Measurements from ENCODE around the gene SLC45A3.

SLC45A3 gene

DNA sequence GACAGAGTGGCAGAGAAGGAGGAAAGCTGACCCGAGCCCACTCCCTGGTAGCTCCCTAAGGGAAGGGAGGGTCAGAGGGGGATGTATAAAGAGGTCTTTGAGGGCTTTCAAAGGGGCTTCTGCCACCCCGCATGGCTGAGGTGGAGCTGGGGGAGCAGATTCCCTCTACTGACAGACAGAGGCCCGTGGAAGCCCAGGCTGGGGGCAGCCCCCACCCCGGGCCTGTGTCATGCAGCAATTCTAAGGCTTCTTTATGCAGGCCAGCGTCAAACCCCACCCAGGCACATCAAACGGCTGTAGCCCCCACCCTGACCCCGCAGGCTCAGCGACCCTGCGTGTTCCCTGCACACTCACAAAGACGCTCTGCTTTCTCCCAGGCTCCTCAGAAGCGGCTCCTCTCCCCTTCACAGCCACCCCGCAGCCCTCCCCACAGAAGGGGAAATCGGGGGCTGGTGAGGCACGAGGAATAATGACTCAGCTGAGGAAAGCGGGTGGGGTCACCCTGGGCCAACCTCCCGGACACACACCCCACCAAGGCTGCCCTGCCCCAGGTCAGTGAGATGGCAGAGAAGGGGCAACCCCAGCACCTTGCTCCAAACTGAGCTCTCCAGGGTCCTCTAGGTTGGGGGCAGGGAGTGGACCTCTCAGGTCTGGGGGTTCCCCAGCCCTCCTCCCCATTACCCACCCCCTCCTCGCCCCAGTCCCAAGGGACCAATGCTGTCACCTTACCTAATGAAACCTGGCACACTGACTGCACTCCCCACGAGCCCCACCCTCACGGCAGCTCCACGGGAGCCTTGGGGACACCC is 10.8 kb downstream of the SLC45A3 start:
- H3K4me3 ChIP-seq (ENCODE audit: low read length): no peak overlapping the region
- TF ChIP-seq, protein P1, sequence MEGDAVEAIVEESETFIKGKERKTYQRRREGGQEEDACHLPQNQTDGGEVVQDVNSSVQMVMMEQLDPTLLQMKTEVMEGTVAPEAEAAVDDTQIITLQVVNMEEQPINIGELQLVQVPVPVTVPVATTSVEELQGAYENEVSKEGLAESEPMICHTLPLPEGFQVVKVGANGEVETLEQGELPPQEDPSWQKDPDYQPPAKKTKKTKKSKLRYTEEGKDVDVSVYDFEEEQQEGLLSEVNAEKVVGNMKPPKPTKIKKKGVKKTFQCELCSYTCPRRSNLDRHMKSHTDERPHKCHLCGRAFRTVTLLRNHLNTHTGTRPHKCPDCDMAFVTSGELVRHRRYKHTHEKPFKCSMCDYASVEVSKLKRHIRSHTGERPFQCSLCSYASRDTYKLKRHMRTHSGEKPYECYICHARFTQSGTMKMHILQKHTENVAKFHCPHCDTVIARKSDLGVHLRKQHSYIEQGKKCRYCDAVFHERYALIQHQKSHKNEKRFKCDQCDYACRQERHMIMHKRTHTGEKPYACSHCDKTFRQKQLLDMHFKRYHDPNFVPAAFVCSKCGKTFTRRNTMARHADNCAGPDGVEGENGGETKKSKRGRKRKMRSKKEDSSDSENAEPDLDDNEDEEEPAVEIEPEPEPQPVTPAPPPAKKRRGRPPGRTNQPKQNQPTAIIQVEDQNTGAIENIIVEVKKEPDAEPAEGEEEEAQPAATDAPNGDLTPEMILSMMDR (conservative IDR thresholded peaks at IDR 0.05; ENCODE audit: low read depth, low read length): no peak
- DNase-seq (ENCODE audit: low read depth): no peak

DNA sequence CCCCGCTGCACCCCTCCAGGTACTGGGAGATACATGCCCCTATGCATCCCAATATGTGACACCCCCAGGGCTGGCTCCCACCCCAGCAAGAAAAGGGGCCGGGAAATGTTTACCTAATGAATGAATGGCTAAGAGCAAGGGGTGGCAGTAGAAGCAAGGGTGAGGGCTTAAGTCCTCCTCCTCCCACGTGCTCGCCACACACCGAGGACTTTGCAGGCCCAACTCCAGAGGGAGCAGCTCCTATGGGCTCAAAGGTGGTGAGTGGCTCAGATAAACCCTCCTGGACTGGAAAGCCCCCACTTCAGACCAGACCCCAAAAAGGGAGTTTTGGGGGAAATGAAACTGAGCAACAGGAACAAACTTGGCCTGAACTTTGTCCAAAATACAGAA is 11.4 kb downstream of the SLC45A3 start:
- TF ChIP-seq, protein P1 (conservative IDR thresholded peaks at IDR 0.05; ENCODE audit: low read depth, low read length): peak; percentile 32
- no peak for DNase-seq (ENCODE audit: low read depth)
- no peak overlapping the region for H3K4me3 ChIP-seq (ENCODE audit: low read length)

DNA sequence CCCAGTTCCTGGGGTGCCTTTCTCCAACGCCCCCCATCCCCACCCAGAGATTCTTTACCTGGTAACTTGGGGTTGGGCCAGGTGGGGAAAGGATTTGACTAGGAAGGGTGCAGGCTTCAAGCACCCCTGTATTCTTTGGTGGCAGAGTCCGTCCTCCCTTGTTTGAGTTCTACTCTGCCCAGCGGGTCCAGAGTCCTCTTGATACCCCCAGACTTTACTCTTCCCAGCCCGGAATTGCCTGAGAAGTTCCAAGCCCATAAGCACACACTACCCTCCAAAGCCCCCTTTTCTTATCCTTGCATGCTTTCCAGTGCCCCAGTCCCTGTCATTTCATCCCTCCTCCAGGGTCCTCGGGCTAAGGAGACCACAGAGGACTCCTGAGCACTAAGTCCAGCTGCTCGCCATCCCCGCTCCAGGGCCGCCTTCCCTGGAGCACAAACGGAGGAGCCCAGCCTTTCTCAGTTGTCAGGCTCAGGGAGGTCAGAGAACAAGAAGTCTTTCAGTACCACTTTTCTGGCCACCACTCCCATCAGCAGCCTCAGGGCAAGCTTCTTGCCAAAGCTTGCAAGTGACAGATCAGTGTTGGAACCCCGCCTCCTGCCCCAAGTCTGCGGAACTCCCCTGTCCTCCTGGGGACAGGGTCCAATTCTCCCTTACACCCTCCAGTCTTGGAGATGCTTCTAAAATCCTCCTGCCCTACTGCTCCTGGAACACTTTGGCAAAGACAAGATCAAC is 12.2 kb downstream of the SLC45A3 start:
- no peak for DNase-seq (ENCODE audit: low read depth)
- H3K4me3 ChIP-seq (ENCODE audit: low read length): no peak overlapping the region
- TF ChIP-seq, protein P1 (conservative IDR thresholded peaks at IDR 0.05; ENCODE audit: low read depth, low read length): no peak

DNA sequence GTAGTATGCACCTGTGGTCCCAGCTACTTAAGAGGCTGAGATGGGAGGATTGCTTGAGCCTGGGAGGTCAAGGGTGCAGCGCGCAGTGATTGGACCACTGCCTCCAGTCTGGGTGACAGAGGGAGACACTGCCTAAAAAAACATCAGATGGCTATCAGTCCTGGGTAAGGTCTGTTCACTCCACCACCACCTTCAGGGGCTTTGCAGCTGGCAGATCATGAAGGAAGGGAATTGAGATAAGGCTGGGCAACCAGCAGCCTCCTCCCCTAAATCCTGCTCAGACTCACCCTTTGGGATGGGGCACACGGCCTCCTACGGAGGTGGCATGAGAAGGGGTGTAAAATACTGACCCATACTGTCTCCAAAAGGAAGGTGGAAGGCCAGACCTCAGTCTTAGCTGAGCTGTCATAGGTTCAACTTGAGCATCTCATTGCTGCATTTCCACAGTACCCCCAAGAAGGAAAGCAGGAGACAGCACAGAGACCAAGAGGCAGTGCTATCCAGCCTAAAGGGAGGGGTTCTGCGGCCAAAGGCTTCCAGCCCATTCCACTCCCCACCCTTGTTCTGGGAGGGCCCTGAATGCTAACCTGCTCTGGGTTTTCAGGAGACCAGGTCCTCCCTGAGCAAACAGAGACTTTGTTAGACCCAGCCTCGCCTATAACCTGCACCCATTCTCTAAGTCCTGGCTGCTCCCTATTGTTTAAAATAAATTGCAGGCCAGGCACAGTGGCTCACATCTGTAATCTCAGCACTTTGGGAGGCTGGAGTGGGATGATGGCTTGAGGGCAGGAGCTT is 13.7 kb downstream of the SLC45A3 start:
- TF ChIP-seq, protein P1 (conservative IDR thresholded peaks at IDR 0.05; ENCODE audit: low read depth, low read length): no peak
- no peak overlapping the region for H3K4me3 ChIP-seq (ENCODE audit: low read length)
- DNase-seq (ENCODE audit: low read depth): no peak

DNA sequence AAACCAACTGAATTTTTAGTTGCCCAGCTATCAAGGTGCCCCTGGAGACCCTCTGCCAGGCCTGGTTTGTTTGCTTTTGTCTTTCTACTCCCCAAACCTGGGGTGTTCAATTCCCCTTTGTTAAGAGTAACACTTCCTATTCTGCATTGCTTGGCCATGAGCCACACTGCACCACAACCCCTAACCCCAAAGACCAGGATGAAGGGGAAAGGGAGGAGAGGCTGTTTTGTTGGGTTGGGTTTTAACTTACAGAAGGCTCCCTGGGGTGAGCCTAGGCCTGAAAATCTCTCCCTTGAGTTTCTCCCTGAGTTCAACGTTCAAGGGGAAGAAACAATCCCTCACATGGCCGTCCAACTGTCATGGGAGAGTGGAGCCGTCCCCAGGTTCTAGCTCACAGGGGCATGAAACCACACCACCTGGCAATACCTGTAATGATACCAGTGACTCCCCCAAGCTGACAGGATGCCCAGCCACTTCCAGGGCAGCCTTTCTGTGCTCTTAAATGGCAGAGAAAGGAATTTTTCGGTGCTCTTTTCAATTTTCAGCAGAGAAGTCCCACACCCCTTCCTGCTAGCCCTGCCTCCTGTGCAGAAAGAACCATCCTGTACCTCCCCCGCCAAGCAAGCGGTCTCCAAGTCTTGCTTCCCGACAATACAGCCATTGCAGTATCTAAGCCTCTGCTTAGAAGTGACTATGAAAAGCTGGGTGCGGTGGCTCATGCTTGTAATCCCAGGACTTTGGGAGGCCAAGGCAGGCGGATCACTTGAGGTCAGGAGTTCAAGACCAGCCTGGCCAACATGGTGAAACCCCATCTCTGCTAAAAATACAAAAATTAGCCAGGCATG is 14.9 kb downstream of the SLC45A3 start:
- H3K4me3 ChIP-seq (ENCODE audit: low read length): no peak overlapping the region
- DNase-seq (ENCODE audit: low read depth): no peak
- TF ChIP-seq, protein P1 (conservative IDR thresholded peaks at IDR 0.05; ENCODE audit: low read depth, low read length): no peak

DNA sequence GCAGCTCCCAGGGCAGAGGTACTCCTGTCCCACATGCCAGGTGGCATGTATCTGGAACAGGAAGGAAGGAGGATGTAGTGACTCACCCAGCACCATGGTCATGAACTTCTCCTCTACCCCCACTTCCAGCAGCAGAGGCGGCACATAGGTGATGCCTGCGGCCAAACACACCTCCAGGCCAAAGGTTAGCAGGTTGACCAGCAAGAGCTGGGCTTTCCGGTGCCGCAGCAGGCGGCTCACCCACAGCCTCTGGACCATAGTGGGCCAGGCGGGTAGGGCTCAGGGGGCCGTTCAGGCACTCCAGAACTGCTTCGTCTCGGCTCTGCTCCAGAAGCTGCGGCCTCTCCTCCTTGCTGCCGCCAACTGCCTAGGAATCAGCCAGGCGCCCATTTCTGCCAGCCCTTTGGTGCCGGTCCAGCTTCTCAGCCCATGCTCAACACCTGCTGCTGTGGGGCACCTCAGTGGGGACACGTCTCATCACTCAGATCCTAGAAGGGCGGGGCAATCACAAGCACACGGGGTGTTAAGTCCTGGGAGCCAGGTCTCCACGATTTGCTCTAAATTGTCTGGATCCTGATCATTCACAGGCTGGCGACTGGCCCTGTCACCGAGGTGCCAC is 15.8 kb downstream of the SLC45A3 start:
- H3K4me3 ChIP-seq (ENCODE audit: low read length): no peak overlapping the region
- DNase-seq (ENCODE audit: low read depth): no peak
- TF ChIP-seq, protein P1 (conservative IDR thresholded peaks at IDR 0.05; ENCODE audit: low read depth, low read length): no peak
